ENCODE measurements around the gene NTSR1.
"Not testable (repeated sequence)": the region's sequence is repeated elsewhere in the genome, so short reads cannot be mapped to it uniquely, and the experiment has no call there.

Gene NTSR1

GRCh38 chr20:62678553-62678952 lies 30.1 kb upstream of the NTSR1 start:
- DNase-seq (ENCODE audit: low read depth in 1 of 2, low spot score in 1 of 2): no peak
- in situ Hi-C loops (cut with HindIII; ENCODE audit: low pct_unique_long_range_greater_than_20kb, low sequenced_read_pairs): no loop called here
- TF ChIP-seq JUND (IDR thresholded peaks at IDR 0.05; ENCODE audit: low read depth): no peak

GRCh38 chr20:62679978-62680589 lies 28.6 kb upstream of the NTSR1 start:
- in situ Hi-C loops (cut with HindIII; ENCODE audit: low pct_unique_long_range_greater_than_20kb, low sequenced_read_pairs): no loop called here
- TF ChIP-seq JUND (IDR thresholded peaks at IDR 0.05; ENCODE audit: low read depth): no peak
- DNase-seq (ENCODE audit: low read depth in 1 of 2, low spot score in 1 of 2): no peak

GRCh38 chr20:62682912-62683517 lies 25.6 kb upstream of the NTSR1 start:
- in situ Hi-C loops (cut with HindIII; ENCODE audit: low pct_unique_long_range_greater_than_20kb, low sequenced_read_pairs): no loop called here
- TF ChIP-seq JUND (IDR thresholded peaks at IDR 0.05; ENCODE audit: low read depth): no peak

GRCh38 chr20:62683660-62684322 lies 24.8 kb upstream of the NTSR1 start:
- in situ Hi-C loops (cut with HindIII; ENCODE audit: low pct_unique_long_range_greater_than_20kb, low sequenced_read_pairs); DNase-seq (ENCODE audit: low read depth in 1 of 2, low spot score in 1 of 2): not testable (repeated sequence)

More at GRCh38 chr20:62682912-62683517, 25.6 kb upstream of the NTSR1 start:
- no peak for DNase-seq (ENCODE audit: low read depth in 1 of 2, low spot score in 1 of 2)

GRCh38 chr20:62684981-62685380 lies 23.7 kb upstream of the NTSR1 start:
- DNase-seq (ENCODE audit: low read depth in 1 of 2, low spot score in 1 of 2): no peak

DNA sequence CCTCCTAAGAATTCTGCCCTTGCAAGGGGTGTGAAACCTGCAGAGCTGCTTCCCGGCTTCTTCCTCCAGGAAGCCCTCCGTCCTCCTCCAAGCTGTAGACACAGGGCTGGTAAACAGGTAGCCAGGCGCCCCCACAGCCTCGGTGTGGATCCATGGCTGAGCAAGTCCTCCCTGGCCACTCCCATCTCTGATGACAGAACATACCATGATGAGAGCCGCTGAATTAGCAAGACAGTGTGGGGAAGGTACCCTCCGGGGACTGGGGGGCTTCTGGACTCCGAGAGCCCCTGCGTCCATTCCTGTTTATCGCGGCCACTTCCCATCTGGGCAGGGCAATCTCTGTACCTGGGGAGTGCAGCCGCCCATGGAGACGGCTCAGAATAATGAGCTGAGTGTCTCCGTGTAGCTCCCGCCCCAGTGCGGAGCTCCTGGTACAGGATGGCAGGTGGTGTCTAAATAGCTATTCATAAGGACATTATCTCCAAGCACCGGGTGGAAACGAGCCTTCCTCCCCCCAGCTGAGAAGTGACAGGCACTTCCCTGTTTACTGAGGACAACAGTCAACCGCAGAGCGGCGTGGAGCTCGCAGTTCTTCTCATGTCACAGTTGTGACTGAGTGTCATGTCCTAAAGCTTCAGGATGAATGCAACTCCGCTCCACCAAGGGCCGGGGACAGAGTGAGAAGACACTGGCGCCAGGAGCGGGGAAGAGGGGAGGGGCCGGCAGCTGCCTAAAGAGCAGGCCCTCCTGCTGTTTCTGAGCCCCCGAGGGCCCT lies 22.7 kb upstream of the NTSR1 start:
- peak; percentile 58 to 70 for DNase-seq (ENCODE audit: low read depth in 1 of 2, low spot score in 1 of 2)
- in situ Hi-C loops (cut with HindIII; ENCODE audit: low pct_unique_long_range_greater_than_20kb, low sequenced_read_pairs): no loop called here
- no peak for TF ChIP-seq JUND (IDR thresholded peaks at IDR 0.05; ENCODE audit: low read depth)

More at GRCh38 chr20:62684981-62685380, 23.7 kb upstream of the NTSR1 start:
- no peak for TF ChIP-seq JUND (IDR thresholded peaks at IDR 0.05; ENCODE audit: low read depth)
- in situ Hi-C loops (cut with HindIII; ENCODE audit: low pct_unique_long_range_greater_than_20kb, low sequenced_read_pairs): no loop called here

DNA sequence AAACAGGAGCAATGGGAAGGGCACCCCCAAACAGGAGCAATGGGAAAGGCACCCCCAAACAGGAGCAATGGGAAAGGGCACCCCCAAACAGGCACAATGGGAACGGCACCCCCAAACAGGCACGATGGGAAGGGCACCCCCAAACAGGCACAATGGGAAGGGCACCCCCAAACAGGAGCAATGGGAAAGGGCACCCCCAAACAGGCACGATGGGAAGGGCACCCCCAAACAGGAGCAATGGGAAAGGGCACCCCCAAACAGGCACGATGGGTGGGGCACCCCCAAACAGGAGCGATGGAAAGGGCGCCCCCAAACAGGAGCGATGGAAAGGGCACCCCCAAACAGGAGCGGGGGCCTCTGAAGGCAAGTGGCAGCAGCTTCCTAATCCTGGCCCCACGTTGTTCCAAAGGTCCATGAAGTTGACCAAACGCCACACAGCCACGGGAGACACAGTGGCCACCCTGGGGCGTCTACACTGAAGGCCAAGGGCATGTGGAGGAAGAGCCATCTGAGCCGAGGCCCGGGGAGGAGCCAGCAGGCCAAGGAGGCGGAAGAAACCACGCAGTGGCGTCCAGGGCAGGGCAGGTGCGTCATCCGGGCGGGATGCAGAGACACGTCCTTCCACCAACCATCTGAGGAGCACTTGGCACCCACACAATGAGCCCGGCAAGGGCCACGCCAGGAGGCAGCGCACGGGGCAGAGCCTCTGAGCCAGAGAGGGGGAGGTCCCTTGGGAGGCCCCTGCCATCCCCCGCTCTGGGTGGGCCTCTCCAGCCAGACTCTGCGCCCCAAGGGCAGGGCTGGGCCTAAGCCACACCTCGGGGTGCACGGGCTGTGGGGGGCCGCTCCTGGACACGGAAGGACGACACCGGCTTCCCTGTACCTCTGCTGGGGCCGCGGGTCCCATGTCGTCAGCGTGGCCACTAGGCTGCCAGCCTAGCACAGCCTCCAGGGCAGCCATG lies 21.5 kb upstream of the NTSR1 start:
- no peak for DNase-seq (ENCODE audit: low read depth in 1 of 2, low spot score in 1 of 2)
- in situ Hi-C loops (cut with HindIII; ENCODE audit: low pct_unique_long_range_greater_than_20kb, low sequenced_read_pairs): no loop called here
- no peak for TF ChIP-seq JUND (IDR thresholded peaks at IDR 0.05; ENCODE audit: low read depth)

- no peak for DNase-seq (ENCODE audit: low read depth in 1 of 2, low spot score in 1 of 2)
- in situ Hi-C loops (cut with HindIII; ENCODE audit: low pct_unique_long_range_greater_than_20kb, low sequenced_read_pairs): no loop called here
- TF ChIP-seq JUND (IDR thresholded peaks at IDR 0.05; ENCODE audit: low read depth): no peak
Measured at GRCh38 chr20:62688083-62688482, 20.6 kb upstream of the NTSR1 start.

DNA sequence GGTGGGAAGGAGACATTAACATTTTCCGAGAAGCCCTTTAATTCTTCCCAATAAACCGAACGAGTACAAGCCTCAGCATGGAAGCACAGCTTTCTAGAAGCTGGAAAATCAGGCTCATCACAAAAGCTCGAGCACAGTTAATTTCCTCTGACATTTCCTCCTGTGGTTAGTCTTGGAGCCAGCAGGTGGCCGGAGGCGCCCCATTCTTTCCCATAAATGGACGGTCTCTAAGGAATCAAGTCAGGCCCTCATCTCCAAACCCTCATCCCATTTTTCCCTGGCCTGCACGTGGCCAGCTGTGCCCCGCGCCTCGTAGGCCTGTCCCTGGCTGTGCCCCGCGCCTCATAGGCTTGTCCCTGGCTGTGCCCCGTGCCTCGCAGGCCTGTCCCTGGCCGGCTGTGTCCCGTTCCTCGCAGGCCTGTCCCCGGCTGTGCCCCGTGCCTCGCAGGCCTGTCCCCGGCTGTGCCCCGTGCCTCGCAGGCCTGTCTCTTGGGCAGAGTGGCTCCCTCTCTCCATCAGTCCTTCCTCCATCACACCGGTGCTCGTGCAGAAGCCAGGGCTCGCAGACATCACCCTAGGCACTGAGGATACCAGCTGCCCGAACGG lies 19.7 kb upstream of the NTSR1 start:
- in situ Hi-C loops (cut with HindIII; ENCODE audit: low pct_unique_long_range_greater_than_20kb, low sequenced_read_pairs): no loop called here
- no peak for TF ChIP-seq JUND (IDR thresholded peaks at IDR 0.05; ENCODE audit: low read depth)
- DNase-seq (ENCODE audit: low read depth in 1 of 2, low spot score in 1 of 2): peak; percentile 76 to 82

DNA sequence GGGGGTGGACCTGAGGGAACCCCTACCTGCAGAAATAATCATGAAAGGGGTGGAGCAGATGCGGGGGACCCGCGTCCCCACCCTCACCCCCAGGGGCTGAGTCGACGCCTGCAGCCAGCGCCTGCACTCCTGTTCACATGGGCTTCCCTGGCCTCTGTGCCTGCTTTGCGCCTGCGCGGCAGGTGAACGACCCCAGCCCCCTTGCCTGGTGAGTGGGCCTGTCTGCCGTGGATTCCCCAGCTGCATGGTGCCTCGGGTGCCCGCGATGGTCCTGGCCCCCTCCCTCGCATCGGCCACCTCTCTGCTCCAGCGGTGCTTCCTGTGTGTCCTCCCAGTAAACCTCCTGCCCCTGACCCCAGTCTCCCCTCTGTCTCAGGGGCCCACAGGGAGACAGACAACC lies 18.8 kb upstream of the NTSR1 start:
- in situ Hi-C loops (cut with HindIII; ENCODE audit: low pct_unique_long_range_greater_than_20kb, low sequenced_read_pairs): no loop called here
- no peak for DNase-seq (ENCODE audit: low read depth in 1 of 2, low spot score in 1 of 2)
- TF ChIP-seq JUND (IDR thresholded peaks at IDR 0.05; ENCODE audit: low read depth): no peak

DNA sequence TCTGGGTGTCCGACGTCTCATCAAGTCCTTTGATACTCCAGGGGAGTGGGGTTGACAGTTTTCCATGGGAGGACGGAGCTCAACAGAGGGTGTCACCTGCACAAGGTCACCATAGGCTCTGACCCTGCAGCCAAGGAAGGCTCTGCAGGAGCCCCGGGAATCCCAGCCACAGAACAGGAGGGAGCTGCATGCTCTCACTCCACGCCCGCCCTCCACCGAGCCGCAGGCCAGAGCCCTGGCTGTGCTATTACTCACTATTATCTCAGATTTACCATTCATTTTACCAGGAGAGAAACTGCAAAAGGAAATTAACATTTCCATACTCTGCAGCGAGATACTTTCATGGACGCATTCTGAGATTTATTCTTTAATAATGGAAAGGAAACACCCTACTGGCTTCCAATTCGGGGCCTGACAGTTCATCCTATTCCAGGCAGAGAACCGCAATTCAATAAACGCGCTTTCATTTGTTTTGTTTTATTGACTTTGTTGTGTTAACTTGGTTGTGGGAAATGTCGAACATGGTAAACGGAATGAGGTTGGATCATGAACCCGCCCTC lies 18.3 kb upstream of the NTSR1 start:
- in situ Hi-C loops (cut with HindIII; ENCODE audit: low pct_unique_long_range_greater_than_20kb, low sequenced_read_pairs): no loop called here
- no peak for TF ChIP-seq JUND (IDR thresholded peaks at IDR 0.05; ENCODE audit: low read depth)
- no peak for DNase-seq (ENCODE audit: low read depth in 1 of 2, low spot score in 1 of 2)

Measured in T47D (cell line).